Neural cell (in vitro differentiated cells): ENCODE measurements around the gene TBXA2R. TPM values are rescaled to one million over a fixed set of nuclear protein-coding genes. Genes with fewer than 3 reads are reported as not detected.
"Not testable (repeated sequence)": the region's sequence is repeated elsewhere in the genome, so short reads cannot be mapped to it uniquely, and the experiment has no call there.

Experiments
- H2AFZ ChIP-seq: fragments of 200-600, 300-800 bp; sonication (generic), shearing (Covaris generic); 2 replicates; pipeline ENCODE4 v1.6.0; 2014; ENCODE audit warnings: low read depth, mild to moderate bottlenecking, antibody characterized with exemption, low read length, moderate library complexity
- H3F3A ChIP-seq: fragments of 200-600 bp; shearing (Covaris generic); 2 replicates; pipeline ENCODE4 v1.6.1; 2016; ENCODE audit warnings: mild to moderate bottlenecking, moderate library complexity, mixed read lengths, antibody characterized with exemption, low read length; ENCODE audit not compliant: insufficient read depth, poor library complexity, severe bottlenecking
- H3K27ac ChIP-seq: fragments of 200-600, 300-800 bp; sonication (generic), shearing (Covaris generic); 2 replicates; pipeline ENCODE4 v1.5.1; 2014; ENCODE audit warnings: mild to moderate bottlenecking, low read length, moderate library complexity
- H3K27me3 ChIP-seq: fragments of 300-800, 200-600 bp; sonication (generic), shearing (Covaris generic); 2 replicates; pipeline ENCODE4 v1.6.0; 2014; ENCODE audit warnings: mild to moderate bottlenecking, low read depth, low read length, moderate library complexity; ENCODE audit not compliant: insufficient read depth
- H3K36me3 ChIP-seq: fragments of 300-800, 200-600 bp; sonication (generic), shearing (Covaris generic); 2 replicates; pipeline ENCODE4 v1.5.1; 2014; ENCODE audit warnings: mild to moderate bottlenecking, antibody characterized with exemption, low read length, moderate library complexity; ENCODE audit not compliant: insufficient read depth
- H3K4me2 ChIP-seq: fragments of 300-800, 200-600 bp; sonication (generic), shearing (Covaris generic); 2 replicates; pipeline ENCODE4 v1.6.0; 2014; ENCODE audit warnings: mild to moderate bottlenecking, low read length
- H3K4me3 ChIP-seq: fragments of 300-800, 200-600 bp; sonication (generic), shearing (Covaris generic); 2 replicates; pipeline ENCODE4 v1.5.1; 2014; ENCODE audit warnings: mild to moderate bottlenecking, low read length, moderate library complexity
- H3K79me2 ChIP-seq: fragments of 200-600 bp; shearing (Covaris generic); replicated peaks from 2 replicates; pipeline ENCODE4 v1.6.0; 2014; ENCODE audit warnings: mild to moderate bottlenecking, low read length, moderate library complexity; ENCODE audit not compliant: insufficient read depth
- H3K9ac ChIP-seq: fragments of 300-800, 200-600 bp; sonication (generic), shearing (Covaris generic); 2 replicates; pipeline ENCODE4 v1.6.1; 2016; ENCODE audit warnings: mild to moderate bottlenecking, low read length, mixed read lengths
- H3K9me2 ChIP-seq: fragments of 200-600 bp; shearing (Covaris generic); 2 replicates; pipeline ENCODE4 v1.6.1; 2016; ENCODE audit warnings: mild to moderate bottlenecking, low read length, mixed read lengths; ENCODE audit not compliant: insufficient read depth
- H3K9me3 ChIP-seq: fragments of 200-600, 300-800 bp; sonication (generic), shearing (Covaris generic); 2 replicates; pipeline ENCODE4 v1.6.1; 2016; ENCODE audit warnings: mild to moderate bottlenecking, mixed run types, low read length, moderate library complexity, mixed read lengths
- H4K20me1 ChIP-seq: fragments of 200-600 bp; shearing (Covaris generic); 2 replicates; pipeline ENCODE4 v1.6.1; 2016; ENCODE audit warnings: mild to moderate bottlenecking, mixed run types; ENCODE audit not compliant: insufficient read depth
- EP300 ChIP-seq: fragments of 450-650 bp; conservative IDR thresholded peaks from 2 replicates; pipeline ENCODE4 v1.6.1; 2014; ENCODE audit warnings: antibody characterized with exemption, mild to moderate bottlenecking, moderate library complexity; ENCODE audit not compliant: poor library complexity, severe bottlenecking
- EZH2 ChIP-seq: fragments of 200-600, 300-800 bp; shearing (Covaris generic), sonication (generic); IDR thresholded peaks from 2 replicates; pipeline ENCODE4 v1.6.1; 2014; ENCODE audit warnings: antibody characterized with exemption, low read length, borderline replicate concordance, mild to moderate bottlenecking; ENCODE audit not compliant: insufficient read depth, poor library complexity, severe bottlenecking
- MXI1 ChIP-seq: fragments of 450-650 bp; conservative IDR thresholded peaks from 2 replicates; pipeline ENCODE4 v1.6.1; 2014; ENCODE audit warnings: antibody characterized with exemption, mild to moderate bottlenecking; ENCODE audit not compliant: poor library complexity, severe bottlenecking
- POLR2AphosphoS5 ChIP-seq: IDR thresholded peaks from 2 replicates; pipeline ENCODE4 v1.6.1; 2012
- RAD21 ChIP-seq: fragments of 450-650 bp; conservative IDR thresholded peaks from 2 replicates; pipeline ENCODE4 v1.6.1; 2014; ENCODE audit warnings: antibody characterized with exemption, mild to moderate bottlenecking, moderate library complexity
- SMC3 ChIP-seq: fragments of 450-650 bp; conservative IDR thresholded peaks from 2 replicates; pipeline ENCODE4 v1.6.1; 2014; ENCODE audit warnings: antibody characterized with exemption, mild to moderate bottlenecking, moderate library complexity; ENCODE audit not compliant: poor library complexity
- TAF1 ChIP-seq: IDR thresholded peaks from 2 replicates; pipeline ENCODE4 v1.6.1; 2012; ENCODE audit warnings: low read depth
- polyA plus RNA-seq: library from polyadenylated mRNA; depleted of rRNA; stranded (reverse); fragments of >200 nt; gene quantifications from 2 replicates; pipeline ENCODE4 v1.2.3, GENCODE V29; 2014
- TF ChIP-seq, protein P1 (sequence below): fragments of 450-650 bp; IDR thresholded peaks from 2 replicates; pipeline ENCODE4 v1.5.1; 2014; ENCODE audit warnings: antibody characterized with exemption, mild to moderate bottlenecking, moderate library complexity; ENCODE audit not compliant: poor library complexity, severe bottlenecking
- TF ChIP-seq, protein P2 (sequence below): IDR thresholded peaks from 2 replicates; pipeline ENCODE4 v1.6.1; 2012; ENCODE audit warnings: borderline replicate concordance

TBXA2R gene
- polyA plus RNA-seq, 1 donor from 2014 or later = not detected

DNA sequence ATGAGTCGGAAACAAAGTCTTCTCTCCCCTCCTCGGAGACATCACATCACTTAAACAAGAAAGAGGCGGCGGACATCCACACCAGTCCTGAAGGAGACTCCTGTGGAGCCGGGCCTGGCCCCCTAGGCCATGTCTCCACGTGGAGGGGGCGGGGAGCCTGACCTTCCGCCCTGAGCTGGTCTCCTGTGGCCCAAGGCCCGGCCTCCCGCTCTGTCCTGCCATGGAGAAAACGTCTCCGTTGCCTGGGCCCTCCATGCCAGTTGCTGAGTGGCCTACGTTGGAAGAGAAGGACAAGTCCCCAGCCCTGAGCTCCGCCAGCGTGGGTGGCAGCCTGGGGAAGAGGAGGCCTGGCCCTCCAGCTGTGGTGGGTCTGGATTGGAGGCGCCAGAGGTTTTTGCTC lies 25.4 kb upstream of the TBXA2R start:
- no peaks in the 10 kb centered on the region for H4K20me1 ChIP-seq
- TF ChIP-seq SMC3 (no peak), TAF1 (no peak), RAD21 (no peak), POLR2AphosphoS5 (no peak), EZH2 (no peak), MXI1 (no peak), EP300 (no peak)
- TF ChIP-seq, protein P1, sequence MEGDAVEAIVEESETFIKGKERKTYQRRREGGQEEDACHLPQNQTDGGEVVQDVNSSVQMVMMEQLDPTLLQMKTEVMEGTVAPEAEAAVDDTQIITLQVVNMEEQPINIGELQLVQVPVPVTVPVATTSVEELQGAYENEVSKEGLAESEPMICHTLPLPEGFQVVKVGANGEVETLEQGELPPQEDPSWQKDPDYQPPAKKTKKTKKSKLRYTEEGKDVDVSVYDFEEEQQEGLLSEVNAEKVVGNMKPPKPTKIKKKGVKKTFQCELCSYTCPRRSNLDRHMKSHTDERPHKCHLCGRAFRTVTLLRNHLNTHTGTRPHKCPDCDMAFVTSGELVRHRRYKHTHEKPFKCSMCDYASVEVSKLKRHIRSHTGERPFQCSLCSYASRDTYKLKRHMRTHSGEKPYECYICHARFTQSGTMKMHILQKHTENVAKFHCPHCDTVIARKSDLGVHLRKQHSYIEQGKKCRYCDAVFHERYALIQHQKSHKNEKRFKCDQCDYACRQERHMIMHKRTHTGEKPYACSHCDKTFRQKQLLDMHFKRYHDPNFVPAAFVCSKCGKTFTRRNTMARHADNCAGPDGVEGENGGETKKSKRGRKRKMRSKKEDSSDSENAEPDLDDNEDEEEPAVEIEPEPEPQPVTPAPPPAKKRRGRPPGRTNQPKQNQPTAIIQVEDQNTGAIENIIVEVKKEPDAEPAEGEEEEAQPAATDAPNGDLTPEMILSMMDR = no peak
- TF ChIP-seq, protein P2, sequence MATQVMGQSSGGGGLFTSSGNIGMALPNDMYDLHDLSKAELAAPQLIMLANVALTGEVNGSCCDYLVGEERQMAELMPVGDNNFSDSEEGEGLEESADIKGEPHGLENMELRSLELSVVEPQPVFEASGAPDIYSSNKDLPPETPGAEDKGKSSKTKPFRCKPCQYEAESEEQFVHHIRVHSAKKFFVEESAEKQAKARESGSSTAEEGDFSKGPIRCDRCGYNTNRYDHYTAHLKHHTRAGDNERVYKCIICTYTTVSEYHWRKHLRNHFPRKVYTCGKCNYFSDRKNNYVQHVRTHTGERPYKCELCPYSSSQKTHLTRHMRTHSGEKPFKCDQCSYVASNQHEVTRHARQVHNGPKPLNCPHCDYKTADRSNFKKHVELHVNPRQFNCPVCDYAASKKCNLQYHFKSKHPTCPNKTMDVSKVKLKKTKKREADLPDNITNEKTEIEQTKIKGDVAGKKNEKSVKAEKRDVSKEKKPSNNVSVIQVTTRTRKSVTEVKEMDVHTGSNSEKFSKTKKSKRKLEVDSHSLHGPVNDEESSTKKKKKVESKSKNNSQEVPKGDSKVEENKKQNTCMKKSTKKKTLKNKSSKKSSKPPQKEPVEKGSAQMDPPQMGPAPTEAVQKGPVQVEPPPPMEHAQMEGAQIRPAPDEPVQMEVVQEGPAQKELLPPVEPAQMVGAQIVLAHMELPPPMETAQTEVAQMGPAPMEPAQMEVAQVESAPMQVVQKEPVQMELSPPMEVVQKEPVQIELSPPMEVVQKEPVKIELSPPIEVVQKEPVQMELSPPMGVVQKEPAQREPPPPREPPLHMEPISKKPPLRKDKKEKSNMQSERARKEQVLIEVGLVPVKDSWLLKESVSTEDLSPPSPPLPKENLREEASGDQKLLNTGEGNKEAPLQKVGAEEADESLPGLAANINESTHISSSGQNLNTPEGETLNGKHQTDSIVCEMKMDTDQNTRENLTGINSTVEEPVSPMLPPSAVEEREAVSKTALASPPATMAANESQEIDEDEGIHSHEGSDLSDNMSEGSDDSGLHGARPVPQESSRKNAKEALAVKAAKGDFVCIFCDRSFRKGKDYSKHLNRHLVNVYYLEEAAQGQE = no peak
- H2AFZ ChIP-seq = no peak overlapping the region
- no peaks in the 10 kb centered on the region for H3K9me3 ChIP-seq
- H3K9ac ChIP-seq = no peak overlapping the region
- H3K9me2 ChIP-seq = no peaks in the 10 kb centered on the region
- H3K27me3 ChIP-seq = no peaks in the 10 kb centered on the region
- H3F3A ChIP-seq = no peaks in the 10 kb centered on the region
- H3K36me3 ChIP-seq = no peaks in the 10 kb centered on the region
- H3K4me2 ChIP-seq = no peak overlapping the region
- H3K79me2 ChIP-seq = no peaks in the 10 kb centered on the region
- no peak overlapping the region for H3K27ac ChIP-seq
- H3K4me3 ChIP-seq = no peak overlapping the region

DNA sequence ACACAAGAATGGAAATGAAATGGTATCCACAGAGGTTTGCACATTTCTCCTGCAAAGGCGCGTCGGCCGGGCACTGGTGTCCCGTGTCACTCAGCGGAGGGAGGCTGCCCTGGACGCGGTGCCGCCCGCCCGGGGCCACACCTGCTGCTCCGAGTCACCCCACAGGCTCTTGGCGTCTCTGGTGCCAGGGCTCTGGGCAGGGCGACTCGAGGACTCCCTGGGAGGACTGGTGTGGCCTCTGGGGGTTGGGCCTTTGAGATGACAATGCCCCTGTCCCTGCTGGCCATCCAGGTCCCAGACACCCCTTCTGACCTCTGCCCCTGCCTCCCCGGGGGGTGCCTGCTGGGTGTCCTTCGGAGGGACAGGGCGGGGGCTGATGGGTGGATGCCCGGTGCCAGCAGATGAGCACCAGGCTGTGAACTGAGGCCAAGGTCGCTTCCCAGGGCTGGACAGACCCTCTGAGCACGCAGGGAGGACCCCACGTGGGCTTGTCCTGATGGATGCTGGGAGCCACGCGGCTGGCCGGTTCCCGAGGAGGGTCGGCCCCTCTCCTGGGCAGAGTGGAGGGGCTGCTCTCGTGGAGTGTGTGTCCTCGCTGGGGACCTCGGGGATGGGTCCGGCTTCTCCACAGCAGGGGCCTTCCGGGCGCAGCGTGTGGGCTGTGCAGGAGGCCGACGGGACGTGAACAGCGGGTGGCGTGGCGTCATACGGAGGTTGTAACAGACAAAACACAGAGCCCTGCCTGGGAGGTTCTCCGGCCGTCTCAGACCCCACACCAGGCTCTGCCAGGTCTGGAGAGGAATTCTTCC lies 24.6 kb upstream of the TBXA2R start:
- no peaks in the 10 kb centered on the region for H3K36me3 ChIP-seq
- no peaks in the 10 kb centered on the region for H3K79me2 ChIP-seq
- no peaks in the 10 kb centered on the region for H3K9me3 ChIP-seq
- H3K4me3 ChIP-seq = no peak overlapping the region
- no peaks in the 10 kb centered on the region for H3K9me2 ChIP-seq
- H3F3A ChIP-seq = no peaks in the 10 kb centered on the region
- no peak overlapping the region for H3K9ac ChIP-seq
- H3K27me3 ChIP-seq = no peaks in the 10 kb centered on the region
- H3K27ac ChIP-seq = no peak overlapping the region
- no peak for TF ChIP-seq POLR2AphosphoS5
- no peak for TF ChIP-seq SMC3
- TF ChIP-seq MXI1 = no peak
- TF ChIP-seq, protein P2 = no peak
- TF ChIP-seq, protein P1 = no peak
- TF ChIP-seq EZH2 = no peak
- TF ChIP-seq EP300 = no peak
- TF ChIP-seq RAD21 = no peak
- TF ChIP-seq TAF1 = no peak
- no peaks in the 10 kb centered on the region for H4K20me1 ChIP-seq
- no peak overlapping the region for H2AFZ ChIP-seq
- no peak overlapping the region for H3K4me2 ChIP-seq

- not testable (repeated sequence) for H3K27me3 ChIP-seq, H3K9me2 ChIP-seq, H4K20me1 ChIP-seq, H2AFZ ChIP-seq, H3F3A ChIP-seq, H3K4me2 ChIP-seq, H3K4me3 ChIP-seq, H3K36me3 ChIP-seq, H3K9me3 ChIP-seq, H3K9ac ChIP-seq, H3K27ac ChIP-seq
- H3K79me2 ChIP-seq = peaks cover 11% of the 10 kb centered on the region
Measured at GRCh38 chr19:3628766-3629165, 22.1 kb upstream of the TBXA2R start.
